Activated CD4-positive, CD25-positive, alpha-beta regulatory T cell treated with anti-CD3 and anti-CD28 coated beads, Interleukin-2, amount 50 U/mL, for 16 hours (primary cell): ENCODE results near the gene CSNK1G1.

Source experiments
- DNase-seq: peaks from one replicate; pipeline ENCODE4 v3.0.0-alpha.2; 2020; ENCODE audit warnings: low read depth, low spot score

Gene CSNK1G1

DNA sequence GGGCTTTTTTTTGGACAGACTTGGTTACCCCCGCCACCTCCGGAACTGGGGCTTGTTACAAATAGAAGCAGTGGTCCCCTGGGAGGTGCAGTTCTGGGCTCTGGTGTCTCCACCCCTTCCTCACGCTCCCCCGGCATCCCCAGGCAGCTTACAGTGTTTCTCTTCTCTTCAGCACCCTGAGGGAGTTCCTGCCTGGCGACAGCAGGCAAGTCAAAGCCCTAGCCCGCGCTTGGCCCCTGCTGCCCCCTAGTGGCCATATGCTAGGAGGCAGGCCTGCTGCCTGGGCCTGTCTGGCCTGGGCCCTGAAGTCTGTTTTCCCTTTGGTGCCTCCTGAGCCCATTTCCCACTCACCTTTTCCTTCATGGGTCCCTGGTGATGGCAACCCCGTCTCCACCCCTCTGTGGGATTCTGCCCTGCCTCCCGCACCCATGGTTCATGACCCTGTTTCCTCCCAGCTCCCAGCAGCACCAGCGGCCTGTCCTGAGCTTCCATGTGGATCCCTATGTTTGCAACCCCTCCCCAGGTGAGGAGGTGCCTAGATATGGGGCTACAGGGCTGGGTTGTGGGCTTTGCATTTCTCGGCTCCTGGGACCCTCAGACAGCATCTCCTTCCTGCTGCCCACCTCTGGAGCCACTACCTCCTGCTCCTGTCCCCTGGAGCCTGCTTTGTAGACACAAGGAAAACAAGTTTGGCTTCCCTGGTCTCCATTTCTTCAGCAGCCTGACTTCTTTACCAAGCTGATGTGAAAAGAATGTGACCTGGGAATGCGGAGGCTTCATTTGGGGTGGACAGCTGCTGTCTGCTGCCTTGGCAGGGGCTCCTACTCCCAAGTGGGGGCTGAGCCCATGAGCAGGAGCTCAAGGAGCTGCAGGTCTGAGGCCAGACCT lies 202.2 kb downstream of the CSNK1G1 start:
- DNase-seq, result peak; percentile 82

DNA sequence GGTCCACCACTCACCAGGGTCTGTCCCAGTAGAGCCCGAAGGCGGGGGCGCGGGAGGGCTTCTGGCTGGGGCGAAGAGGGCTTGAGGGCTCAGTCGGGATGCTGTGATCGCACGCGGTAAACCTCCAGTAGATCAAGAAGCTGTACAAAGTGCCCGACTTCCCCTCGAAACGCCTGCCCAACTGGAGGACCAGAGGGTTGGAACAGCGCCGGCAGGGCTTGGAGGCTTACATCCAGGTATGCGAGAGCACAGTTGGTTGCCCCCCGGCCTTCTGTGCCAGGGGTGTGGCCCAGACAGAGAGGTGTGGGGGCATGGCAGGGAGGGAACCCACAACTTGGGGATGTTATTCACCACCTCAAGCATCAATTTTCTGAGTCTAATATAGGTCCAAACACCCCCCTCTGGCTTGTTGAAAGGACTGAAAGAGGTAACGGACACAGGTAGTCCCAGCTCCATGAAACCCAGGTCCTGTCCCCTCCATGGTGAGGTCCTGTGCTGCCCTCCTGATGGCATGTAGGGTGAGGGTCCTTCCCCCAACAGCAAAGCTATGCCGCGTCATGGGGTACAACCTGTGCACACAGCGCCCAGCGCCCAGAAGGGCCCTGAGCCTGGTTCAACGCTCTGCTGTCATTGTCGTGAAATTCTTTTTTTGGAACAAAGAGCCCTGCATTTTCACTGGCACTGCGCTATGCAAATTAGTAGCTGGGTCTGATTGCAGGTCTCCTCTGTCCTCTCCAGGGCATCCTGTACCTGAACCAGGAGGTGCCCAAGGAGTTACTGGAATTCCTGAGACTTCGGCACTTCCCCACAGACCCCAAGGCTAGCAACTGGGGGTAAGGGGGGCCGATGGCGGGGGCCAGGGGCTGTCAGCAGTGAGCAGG lies 203.2 kb downstream of the CSNK1G1 start:
- DNase-seq, result no peak

DNA sequence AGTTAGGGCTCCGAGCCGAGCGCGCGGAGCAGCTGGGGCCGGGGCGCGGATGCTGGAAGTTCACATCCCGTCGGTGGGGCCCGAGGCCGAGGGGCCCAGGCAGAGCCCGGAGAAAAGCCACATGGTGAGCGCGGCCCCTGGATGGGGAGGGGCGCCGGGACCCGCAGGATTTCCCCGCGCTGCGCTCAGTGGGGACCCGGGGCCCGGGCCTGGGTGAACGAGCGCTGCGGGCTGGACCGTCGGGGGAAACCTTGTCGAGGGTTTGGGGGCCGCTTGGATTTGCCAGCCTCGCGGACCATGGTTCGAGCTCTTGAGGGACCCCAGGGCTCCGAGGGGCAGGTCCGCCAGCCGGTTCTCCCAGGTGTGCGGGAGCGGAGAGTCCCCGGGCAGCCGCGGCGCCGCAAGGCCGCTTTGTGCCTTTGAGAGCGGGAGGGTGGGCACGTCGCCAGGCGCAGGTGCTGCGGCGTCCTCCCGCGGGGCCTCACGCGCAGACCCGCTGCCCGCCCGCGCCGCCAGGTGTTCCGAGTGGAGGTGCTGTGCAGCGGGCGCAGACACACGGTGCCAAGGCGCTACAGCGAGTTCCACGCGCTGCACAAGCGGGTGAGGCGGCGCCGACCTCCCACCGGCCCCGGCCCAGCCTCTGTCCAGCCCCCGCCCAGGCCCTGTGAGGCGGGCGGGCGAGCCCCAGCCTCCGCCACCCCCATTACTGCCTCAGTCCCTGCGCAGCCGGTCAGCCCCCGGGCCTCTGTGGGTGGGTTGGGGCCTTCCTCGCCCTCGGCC lies 204.1 kb downstream of the CSNK1G1 start, which contains the start of gene SNX22:
SNX22 (plus strand) TSS at position 5 of the 780 bp plus-strand sequence; CDS start at position 50, 45 bp downstream.
- no peak for DNase-seq

DNA sequence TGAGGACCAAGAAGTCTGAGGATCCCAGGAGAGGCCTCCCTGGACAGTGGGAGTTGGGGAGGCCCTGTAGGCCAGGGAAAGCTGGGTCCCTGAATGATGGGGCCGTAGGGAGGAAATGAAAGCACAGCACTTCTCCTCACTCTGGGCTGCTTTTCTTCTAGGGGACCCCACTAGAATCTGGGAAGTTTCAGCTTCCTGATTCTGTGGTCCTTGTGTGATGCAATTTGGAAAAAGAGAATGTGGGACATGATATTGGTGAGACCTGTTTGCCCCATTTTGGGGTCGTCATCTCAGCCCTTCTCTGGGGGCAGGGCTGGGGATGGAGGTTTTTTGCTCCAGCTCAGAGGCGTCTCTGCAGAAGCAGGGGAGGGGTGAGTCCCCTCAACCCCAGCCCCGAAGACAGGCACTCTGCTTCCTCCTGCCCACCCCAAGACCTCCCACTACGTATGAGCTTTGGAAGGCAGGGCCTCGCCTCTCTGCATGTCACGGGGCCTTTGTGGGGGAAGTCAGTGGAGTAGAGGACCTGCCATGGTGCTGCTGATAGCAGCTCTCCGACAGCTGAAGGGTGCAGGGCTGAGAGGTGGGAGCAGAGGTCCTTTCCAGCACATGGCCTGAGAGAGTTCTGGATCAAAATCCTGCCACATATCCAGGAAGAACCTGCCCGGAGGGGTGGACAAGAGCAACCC lies 205.9 kb downstream of the CSNK1G1 start:
- no peak for DNase-seq

DNA sequence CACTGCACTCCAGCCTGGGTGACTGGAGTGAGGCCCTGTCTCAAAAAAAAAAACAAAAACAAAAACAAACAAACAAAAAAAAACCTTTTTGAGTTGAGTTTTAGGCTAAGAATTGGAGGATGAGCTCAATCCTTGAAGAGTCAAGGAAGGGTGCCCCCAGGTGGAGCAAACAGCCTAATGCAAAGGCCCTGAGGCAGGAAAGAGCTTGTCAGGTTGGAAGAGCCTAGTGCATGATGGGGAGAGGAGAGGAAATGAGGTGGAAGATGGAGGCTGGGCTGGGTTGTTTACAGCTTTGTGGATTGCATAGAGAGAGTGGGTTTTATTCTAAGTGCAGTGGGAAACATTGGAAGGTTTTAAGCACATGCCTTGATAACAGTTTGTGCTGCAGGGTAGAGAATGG lies 206.5 kb downstream of the CSNK1G1 start:
- DNase-seq, result no peak

DNA sequence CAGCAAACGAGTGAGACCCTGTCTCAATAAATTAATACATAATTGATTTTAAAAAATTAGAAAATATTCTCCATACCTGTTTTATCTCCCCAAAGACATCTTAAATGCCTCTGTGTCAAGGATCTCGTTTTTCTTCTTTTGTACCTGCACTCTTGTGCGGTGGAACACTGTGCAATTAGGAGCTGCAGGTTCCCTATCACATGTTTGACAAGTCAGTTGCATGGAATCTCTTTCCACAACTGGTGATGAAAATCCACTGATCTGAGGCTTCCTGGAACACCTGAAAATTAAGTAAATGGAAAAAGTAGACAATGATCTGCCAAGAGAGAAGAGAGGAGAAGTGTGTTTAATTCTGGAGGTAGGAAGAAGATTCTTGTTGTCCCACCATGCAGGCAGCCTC lies 207.4 kb downstream of the CSNK1G1 start:
- no peak for DNase-seq

DNA sequence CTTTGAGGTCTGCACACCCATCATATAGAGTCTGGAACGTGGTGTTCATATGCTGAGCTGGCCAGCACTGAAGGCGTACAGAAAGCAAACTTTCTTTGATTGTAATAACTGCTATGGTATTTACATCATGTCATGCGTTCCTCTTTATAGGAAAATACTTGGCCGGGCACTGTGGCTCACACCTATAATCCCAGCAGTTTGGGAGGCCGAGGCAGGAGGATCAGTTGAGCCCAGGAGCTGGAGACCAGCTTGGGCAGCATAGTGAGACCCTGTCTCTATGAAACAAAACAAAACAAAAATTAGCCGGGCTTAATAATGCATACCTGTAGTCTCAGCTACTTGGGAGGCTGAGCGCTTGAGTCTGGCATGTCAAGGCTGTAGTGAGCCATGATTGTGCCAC lies 207.8 kb downstream of the CSNK1G1 start:
- no peak for DNase-seq

DNA sequence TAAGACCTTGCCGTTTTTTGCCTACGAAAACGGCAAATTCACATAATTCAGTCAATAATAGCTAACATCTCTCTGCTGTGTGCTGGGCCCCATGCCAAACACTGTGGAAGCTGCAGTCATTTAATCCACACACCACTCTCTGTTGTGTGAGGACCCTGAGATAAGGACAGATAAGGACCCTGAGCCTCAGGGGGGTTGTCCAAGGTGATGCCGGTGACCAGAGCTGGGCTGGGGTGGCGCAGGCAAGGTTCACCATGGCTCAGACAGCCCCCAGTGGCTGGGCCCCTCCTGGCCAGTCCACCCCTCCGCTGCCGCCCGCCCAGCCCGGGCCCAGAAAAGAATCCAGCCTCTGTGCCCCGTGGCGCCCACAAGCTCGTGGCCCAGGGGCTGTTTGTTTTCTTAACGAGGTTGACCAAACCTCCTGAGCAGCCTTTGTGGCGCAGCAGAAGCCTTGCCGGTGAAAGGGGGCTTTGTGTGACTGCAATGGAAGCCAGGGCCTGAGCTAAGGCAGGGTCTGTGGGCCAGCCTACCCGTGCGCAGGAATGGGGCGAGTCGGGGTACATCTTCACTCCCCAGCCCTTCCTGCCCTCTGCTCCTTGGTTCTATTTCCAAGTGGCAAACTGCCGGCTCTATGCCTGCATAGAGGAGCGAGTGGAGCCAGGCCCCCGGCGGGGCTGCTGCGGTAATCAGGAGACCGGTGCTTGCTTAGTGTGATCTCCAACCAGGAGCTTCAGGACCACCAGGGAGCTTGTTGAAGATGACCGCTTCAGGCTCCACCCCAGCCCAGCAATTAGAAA lies 208.9 kb downstream of the CSNK1G1 start:
- no peak for DNase-seq

DNA sequence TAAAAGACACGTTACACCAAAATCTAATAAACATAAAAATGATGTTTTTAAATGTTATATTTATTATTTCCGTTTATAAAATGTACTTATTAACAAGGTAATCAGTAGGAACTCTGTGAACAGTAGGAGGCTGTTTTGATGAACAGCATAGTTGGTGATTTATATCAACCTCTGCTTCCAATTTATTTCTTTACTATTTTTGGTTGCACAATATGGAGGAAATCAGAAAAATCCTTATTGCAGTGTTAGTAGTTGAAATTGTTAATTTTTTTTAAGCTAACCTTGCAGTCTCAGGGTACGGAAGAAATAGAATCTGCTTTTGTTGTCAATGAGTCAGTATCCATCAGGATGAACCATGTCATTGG lies 209.5 kb downstream of the CSNK1G1 start:
- DNase-seq, result no peak

DNA sequence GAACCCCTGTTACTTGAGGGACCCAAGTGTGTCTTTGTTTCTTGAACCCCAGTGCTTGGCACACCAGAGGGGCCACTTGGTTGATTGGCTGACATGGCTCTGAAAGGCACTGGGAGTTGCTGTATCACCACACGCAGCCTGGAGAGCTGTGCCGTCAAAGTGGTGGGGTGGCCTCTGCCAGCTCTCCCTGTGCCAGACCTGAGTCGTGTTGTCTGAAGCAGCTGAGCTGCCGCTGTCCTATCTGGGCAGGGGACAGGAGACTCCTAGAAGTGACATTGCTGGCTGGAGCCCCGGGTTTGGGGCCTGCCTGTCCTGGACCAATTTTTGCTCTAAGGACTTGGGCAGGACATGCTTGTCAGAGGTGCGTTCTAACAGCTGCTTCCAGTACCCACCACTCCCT lies 209.9 kb downstream of the CSNK1G1 start:
- DNase-seq, result no peak

DNA sequence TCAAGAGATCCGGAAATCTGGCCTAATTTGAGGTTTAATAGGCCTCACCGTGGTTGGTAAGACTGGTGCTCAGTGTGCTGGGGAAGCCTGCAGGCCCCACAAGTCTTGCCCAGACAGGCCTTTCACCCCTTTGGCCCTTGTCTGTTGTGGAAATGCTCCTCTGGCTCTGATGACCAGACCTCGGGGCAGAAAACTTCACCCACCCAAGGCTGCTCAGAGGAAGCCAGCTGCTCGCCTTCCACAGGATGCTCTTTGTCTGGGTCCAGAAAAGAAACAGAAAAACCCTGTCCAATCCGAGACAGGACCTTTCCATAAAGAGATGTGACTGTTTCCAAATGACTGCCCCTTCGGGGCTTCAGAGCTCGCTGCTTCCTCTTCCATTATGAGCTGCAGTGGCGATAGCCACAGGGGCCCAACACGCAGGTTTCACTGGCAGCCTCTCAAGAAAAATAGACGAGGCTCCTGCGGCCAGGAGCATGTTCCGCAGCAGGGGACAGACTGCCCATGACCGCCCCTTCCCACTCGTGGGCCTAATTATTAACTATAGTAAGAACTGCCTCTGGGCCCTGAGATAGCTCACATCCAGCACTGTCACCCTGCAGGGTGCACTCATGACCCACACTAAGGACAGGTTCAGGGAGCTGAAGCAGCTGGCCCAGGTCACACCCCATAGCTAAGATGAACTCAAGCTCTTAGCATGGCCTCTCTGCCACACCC lies 211.2 kb downstream of the CSNK1G1 start:
- no peak for DNase-seq

DNA sequence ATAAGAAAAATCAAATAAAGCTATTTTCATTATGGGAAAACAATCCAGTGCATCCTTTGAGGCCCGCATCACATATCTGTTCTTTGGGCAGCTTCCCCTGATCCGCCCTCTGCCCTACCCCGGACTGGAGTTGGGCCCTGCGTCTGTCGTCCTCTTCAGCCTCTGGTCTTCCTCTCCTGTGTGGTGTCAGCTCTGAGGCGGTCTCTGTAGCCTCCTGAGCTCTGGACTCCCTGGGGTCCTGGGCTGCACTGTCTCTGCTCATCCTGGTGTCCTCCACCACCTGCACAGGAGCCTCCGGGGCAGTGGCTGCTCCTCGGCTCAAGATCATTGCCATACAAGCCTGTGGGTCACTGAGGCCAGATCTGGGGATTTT lies 211.8 kb downstream of the CSNK1G1 start:
- DNase-seq, result no peak

DNA sequence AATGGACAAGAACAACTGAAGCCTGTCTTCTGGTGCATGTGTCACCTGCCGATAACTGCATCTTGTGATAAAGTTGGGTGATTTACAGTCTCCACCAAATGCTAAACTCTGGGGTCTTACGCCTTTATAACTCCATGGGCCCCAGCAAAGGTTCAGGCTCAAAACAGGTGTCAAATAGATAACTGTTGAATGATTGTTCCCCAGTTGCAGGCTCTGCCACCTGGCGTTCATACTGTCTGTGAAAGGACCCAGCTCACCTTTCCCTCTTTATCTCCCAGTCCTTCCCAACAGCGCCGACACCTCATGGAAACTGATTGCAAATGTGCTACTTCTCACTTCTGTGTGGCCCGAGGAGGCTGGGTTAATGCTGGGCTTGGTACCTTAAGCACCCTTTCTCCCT lies 212.7 kb downstream of the CSNK1G1 start:
- DNase-seq, result no peak

DNA sequence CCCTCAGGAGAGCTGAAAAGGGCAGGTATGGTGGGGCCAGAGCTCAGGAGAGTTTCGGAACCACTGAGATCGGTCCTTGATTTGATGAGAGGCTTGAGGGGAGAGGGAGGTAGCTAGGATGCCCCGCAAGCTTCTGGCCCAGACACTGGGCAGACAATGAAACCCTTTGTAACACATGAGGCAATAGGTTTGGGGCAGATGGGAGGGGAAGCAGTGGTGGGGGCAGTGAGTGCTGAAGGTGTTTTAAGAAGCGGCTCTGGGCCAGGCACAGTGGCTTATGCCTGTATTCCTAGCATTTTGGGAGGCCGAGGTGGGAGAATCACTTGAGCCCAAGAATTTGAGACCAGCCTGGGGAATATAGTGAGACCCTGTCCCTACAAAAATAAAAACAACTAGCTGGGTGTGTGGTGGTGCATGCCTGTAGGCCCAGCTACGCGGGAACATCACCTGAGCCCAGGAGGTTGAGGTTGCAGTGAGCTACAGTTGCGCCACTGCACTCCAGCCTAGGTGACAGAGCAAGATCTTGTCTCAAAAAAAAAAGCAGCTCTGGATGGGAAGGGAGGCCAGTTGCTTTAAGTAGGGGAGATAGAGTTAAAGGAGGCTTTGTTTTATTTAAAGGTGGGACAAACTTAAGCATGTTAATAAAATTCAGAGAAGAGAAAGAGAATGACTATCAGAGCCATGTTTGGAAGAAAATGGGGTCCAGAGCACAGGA lies 214.0 kb downstream of the CSNK1G1 start:
- no peak for DNase-seq

DNA sequence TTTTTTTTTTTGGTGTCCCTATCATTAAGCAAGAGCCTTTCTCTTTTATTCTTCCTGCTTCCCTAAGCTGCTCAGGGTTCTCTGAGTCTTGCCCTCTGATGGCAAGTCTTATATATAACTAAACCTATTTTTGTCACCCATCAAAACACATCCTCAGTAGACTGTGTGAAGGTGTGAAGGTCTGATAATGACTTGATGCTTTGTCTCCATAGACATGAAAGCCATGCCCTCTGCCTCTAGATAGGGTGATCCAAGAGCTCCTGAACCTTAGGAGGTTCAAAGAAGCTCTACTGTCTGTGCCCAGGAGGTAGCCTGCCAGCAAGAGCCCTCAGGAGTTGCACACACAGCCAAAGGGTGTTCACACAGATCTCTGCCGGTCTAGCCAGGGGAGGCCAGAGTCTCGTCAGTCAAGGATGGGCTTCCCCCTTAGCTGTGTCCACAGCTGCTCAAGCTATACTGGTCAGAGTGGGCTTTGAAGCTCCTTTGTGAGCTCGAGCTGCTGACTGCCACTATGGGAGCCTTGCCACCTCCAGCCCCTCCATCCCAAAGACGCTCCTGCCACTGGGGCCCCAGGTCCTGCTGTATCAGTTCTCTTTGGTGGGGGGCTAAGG lies 217.5 kb downstream of the CSNK1G1 start:
- no peak for DNase-seq

DNA sequence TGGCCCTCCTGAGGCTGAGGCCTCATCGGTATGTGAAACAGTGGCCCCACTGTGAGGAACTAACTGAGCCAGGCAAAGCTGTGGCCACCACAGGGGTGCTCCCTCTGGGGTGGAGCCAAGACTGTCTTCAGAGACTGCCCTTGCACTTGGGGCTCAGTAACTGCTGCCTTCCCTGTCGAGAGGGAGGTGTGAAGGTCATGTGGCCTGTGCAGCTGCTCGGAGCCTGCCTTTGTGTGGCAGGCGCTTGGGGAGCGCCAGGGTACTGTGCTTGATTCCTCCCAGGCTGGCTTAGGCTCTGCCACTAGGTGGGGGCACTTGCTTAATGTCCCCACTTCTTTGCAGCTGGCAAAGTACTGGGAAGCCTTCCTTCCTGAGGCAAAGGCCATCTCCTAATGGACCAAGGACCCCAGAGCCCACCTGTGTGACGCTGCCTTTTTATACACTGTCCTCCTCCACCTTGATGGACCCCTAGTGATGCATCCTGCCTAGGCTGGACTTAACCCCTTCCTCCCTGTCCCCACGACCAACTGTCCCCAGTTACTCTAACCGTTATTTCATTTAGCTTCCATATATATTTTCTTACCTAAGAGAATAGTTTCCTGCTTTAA lies 218.6 kb downstream of the CSNK1G1 start:
- no peak for DNase-seq

DNA sequence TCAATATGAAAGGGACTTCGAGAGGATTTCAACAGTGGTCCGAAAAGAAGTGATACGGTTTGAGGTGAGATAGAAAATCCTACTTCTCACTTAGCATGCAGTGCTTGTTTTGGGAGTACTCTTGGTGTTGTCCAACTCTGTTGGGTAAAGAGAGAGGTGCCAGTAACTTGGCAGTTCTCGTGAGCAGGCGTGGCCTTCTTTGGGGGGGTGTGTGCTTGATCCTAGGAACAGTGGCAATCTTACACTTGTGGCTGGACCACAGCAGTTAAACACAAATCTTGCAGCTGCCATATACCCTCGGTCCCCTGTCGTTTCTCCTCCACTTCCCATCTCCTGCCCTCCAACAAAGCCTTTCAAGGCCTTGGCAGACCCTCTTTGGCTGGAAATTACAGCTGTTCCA lies 219.6 kb downstream of the CSNK1G1 start:
- DNase-seq, result no peak

DNA sequence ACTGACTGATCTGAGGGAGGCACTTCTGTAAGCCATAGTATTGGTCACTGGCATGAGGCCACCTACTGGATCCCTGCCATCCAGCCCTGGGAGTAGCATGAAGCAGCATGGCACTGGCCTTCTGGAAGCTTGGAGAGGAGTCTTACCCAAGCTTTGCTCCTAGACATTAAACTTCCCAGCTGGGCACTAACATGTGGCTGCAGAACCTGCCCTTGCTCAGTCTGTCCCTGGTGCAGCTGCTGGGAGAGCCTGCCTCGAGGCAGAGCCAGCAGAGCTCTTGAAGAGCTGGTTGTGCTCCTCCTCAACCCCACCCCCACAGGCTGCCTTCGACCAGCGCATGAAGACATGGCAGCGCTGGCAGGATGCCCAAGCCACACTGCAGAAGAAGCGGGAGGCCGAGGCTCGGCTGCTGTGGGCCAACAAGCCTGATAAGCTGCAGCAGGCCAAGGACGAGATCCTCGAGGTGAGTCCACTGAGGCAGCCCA lies 221.6 kb downstream of the CSNK1G1 start:
- no peak for DNase-seq
